C4-2B (cell line): ENCODE measurements around the gene FOCAD.

Experiments used
- CTCF ChIP-seq: fragments of 450-650 bp; conservative IDR thresholded peaks from 2 replicates; pipeline ENCODE4 v1.5.1; 2017; ENCODE audit warnings: mild to moderate bottlenecking
- ZFX ChIP-seq: fragments of 450-650 bp; IDR thresholded peaks from 2 replicates; pipeline ENCODE4 v1.6.1; 2017

GRCh38 chr9:20997503-20998076, 313.5 kb downstream of the FOCAD start:
- TF ChIP-seq CTCF (no peak), ZFX (no peak)
